HEK293T (cell line): ENCODE results near the gene ZNF181.

Experiments used
- BHLHE40 ChIP-seq: fragments of 450-650 bp; IDR thresholded peaks from 2 replicates; pipeline ENCODE4 v1.6.1; 2016; ENCODE audit warnings: mild to moderate bottlenecking, moderate library complexity, borderline replicate concordance
- ELF4 ChIP-seq: fragments of 450-650 bp; IDR thresholded peaks from 2 replicates; pipeline ENCODE4 v1.6.1; 2017; ENCODE audit warnings: antibody characterized with exemption
- FOXA1 ChIP-seq: fragments of 450-650 bp; IDR thresholded peaks from 2 replicates; pipeline ENCODE4 v1.6.1; 2016; ENCODE audit warnings: mild to moderate bottlenecking
- FOXK2 ChIP-seq: fragments of 450-650 bp; IDR thresholded peaks from 2 replicates; pipeline ENCODE4 v1.6.1; 2016; ENCODE audit warnings: mild to moderate bottlenecking
- FOXM1 ChIP-seq: fragments of 450-650 bp; IDR thresholded peaks from 2 replicates; pipeline ENCODE4 v1.6.1; 2017; ENCODE audit warnings: mild to moderate bottlenecking, borderline replicate concordance
- HDGF ChIP-seq: fragments of 450-650 bp; IDR thresholded peaks from 2 replicates; pipeline ENCODE4 v1.6.1; 2017; ENCODE audit warnings: antibody characterized with exemption, borderline replicate concordance
- L3MBTL2 ChIP-seq: fragments of 450-650 bp; conservative IDR thresholded peaks from 2 replicates; pipeline ENCODE4 v1.6.1; 2016; ENCODE audit warnings: mild to moderate bottlenecking
- LEF1 ChIP-seq: fragments of 450-650 bp; IDR thresholded peaks from 2 replicates; pipeline ENCODE4 v1.6.1; 2017; ENCODE audit warnings: mild to moderate bottlenecking, borderline replicate concordance
- NFRKB ChIP-seq: fragments of 450-650 bp; IDR thresholded peaks from 2 replicates; pipeline ENCODE4 v1.6.1; 2016; ENCODE audit warnings: mild to moderate bottlenecking, moderate library complexity
- PKNOX1 ChIP-seq: fragments of 450-650 bp; IDR thresholded peaks from 2 replicates; pipeline ENCODE4 v1.6.1; 2016
- SP1 ChIP-seq: fragments of 450-650 bp; IDR thresholded peaks from 2 replicates; pipeline ENCODE4 v1.6.1; 2017
- SUZ12 ChIP-seq: fragments of 450-650 bp; IDR thresholded peaks from 2 replicates; pipeline ENCODE4 v1.6.1; 2016; ENCODE audit warnings: mild to moderate bottlenecking
- TARDBP ChIP-seq: fragments of 450-650 bp; IDR thresholded peaks from 2 replicates; pipeline ENCODE4 v1.6.1; 2016
- ZNF384 ChIP-seq: fragments of 450-650 bp; IDR thresholded peaks from 2 replicates; pipeline ENCODE4 v1.6.1; 2016

GRCh38 chr19:34688592-34688991 lies 45.5 kb upstream of the ZNF181 start:
- TF ChIP-seq SP1: no peak
- no peak for TF ChIP-seq HDGF
- TF ChIP-seq TARDBP: no peak
- no peak for TF ChIP-seq FOXM1
- TF ChIP-seq FOXK2: no peak
- no peak for TF ChIP-seq BHLHE40
- no peak for TF ChIP-seq L3MBTL2
- TF ChIP-seq ELF4: no peak
- no peak for TF ChIP-seq NFRKB
- no peak for TF ChIP-seq FOXA1
- no peak for TF ChIP-seq PKNOX1
- TF ChIP-seq ZNF384: no peak
- no peak for TF ChIP-seq LEF1
- TF ChIP-seq SUZ12: no peak
